Stimulated activated CD8-positive, alpha-beta memory T cell treated with anti-CD3 and anti-CD28 coated beads, Interleukin-4, amount 100 ng/mL, for 48 hours (primary cell): ENCODE results near the gene KAZN.

Experiments
- DNase-seq: peaks from one replicate; pipeline ENCODE4 v3.0.0-alpha.2; 2020

The KAZN gene

GRCh38 chr1:14648896-14649855 is 50.7 kb downstream of the KAZN start:
- DNase-seq, result no peak

GRCh38 chr1:14649976-14650375 is 51.5 kb downstream of the KAZN start:
- no peak for DNase-seq

GRCh38 chr1:14650951-14651350 is 52.5 kb downstream of the KAZN start:
- DNase-seq, result no peak

- DNase-seq, result no peak
Measured at GRCh38 chr1:14652840-14653239, 54.4 kb downstream of the KAZN start.

DNA sequence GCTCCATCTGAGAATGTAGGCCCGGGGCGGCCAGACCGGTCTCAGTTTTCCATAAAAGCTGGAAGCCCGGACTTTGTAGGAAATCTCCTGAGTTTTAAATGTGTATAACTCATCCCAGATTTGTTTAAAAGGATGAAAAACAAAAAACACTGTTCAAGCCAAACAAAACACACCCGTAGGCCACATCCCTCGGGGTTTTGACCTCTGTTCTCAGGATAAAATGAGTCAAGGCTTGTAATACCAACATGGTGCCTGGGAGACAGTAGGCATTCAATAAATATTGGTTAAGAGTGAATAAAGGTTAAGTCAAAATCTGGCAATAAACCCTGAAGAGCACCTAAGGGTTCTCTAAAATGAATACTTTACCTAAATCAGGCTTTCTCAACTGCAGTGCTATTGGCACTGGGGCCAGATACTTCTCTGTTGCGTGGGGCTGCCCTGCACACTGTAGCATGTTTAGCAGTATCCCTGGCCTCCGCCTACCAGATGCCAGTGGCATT is 55.0 kb downstream of the KAZN start:
- no peak for DNase-seq

- DNase-seq, result no peak
Measured at GRCh38 chr1:14654554-14654953, 56.1 kb downstream of the KAZN start.

- no peak for DNase-seq
Measured at GRCh38 chr1:14655385-14655784, 56.9 kb downstream of the KAZN start.

DNA sequence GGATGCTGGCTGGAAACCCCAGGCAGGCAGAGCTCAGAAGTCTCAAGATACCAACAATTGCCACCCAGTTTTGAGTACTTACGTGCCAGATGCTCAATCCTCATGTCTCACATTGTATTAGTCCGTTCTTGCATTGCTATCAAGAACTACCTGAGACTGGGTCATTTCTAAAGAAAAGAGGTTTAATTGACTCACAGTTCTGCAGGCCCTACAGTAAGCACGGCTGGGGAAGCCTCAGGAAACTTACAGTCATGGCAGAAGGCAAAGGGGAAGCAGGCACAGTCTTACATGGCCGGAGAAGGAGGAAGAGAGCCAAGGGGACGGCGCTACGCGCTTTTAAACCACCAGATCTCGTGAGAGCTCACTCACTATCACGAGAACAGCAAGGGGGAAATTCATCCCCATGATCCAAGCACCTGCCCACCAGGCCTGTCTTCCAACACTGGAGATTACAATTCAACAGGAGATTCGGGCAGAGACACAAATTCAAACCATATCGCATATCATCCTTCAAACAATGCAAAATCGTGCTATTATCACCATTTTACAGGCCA is 58.0 kb downstream of the KAZN start:
- DNase-seq, result no peak

DNA sequence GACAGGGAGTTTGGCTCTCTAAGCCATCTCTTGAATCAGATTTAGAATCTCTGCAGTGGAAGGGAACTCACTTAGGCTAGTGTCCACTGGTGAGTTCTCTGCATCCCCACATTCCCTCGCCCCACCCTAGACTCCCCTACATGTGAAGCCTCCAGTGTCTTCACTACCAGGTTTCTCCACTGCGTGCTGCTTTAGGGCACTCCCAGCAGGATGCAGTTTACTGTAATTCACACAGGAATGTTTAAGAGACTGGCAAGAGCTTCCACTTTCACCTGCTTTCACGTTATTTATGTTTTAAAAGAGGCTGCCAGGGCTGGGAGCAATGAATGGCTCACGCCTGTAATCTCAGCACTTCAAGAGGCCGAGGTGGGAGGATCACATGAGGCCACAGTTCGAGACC is 60.2 kb downstream of the KAZN start:
- no peak for DNase-seq

DNA sequence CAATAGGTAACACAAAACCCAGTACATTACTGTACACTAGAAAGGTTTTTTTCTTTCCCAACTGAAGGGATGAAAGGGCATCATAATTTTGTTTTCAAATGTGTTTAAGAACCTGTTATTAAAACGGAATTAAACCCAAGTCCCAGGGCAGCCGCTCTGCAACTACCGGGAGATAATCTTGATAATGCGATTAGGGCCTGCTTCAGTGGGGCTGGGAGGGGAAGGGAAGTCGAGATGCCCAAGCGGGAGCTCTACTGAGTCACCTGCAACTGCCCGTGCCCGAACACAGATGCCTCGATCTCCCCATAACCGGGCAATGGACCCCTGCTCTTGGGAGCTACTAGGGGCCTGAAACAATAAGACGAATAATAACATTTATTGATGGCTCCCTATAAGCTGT is 61.4 kb downstream of the KAZN start:
- DNase-seq, result no peak

- no peak for DNase-seq
Measured at GRCh38 chr1:14660801-14661200, 62.3 kb downstream of the KAZN start.

GRCh38 chr1:14661222-14661621 is 62.7 kb downstream of the KAZN start:
- no peak for DNase-seq

DNA sequence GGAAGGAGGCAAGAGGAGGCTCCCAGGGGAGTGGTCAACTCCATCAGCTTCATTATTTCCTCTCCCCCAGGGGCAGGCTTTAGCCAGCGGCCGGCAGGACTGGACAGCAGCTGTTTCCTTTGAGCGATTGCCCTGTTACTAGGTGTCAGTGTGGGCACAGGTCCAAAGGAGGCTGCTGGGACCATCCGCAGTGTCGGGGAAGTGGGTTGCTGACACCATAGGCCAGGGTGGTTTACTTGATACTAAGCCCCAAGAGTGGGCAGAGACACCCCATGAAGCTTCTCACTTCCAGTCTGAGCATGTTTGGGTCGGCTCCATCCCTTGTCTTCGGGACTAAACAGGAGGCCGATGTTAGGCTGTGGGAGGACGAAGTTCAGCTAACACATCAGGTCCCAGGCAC is 63.6 kb downstream of the KAZN start:
- DNase-seq, result no peak

GRCh38 chr1:14663773-14664172 is 65.3 kb downstream of the KAZN start:
- no peak for DNase-seq

- no peak for DNase-seq
Measured at GRCh38 chr1:14666373-14666772, 67.9 kb downstream of the KAZN start.

DNA sequence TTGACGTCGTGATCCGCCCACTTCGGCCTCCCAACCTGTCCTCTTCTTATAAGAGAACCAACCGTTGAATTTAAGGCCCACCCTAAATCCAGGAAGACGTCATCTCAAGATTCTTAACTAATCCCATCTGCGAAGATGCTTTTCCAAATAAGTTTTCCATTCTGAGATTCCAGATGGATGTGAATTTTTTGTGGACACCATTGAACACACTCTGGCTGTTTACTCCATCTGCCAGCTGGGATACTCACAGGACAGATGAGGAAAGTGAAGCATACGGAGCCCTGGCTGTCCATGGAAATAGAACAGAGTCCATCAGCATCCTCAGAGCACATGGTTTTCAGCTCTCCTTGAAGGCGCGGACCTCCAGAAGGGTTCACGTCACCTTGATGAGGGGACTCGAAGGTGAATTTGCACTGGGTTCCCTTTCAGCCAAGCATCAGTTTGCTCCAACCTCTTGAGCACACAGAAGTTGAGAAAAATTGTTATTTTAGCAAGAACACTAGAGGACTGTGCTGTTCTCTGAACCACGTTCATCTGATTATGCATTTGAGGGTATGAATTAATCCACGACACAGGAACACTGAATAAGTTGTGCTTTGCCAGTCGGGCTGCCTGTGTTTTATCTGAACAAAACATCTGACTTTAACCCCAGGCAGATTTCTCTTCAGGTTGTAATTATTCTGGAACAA is 68.6 kb downstream of the KAZN start:
- DNase-seq, result no peak

DNA sequence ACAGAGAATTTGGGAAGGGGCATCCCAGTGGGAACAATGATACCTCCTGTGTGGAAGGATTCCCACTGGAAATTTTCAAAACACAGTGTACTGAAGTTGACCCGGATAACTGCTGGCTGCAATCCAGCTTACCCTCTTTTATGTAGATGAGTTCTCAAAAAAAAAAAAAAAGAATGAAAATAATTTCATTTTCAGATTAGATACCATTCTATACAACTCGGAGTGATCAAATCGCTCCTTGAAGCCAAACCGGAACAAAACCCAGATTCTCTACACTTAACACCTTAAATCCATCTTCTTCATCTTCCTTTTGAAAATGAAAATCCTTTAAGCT is 69.1 kb downstream of the KAZN start:
- DNase-seq, result no peak

DNA sequence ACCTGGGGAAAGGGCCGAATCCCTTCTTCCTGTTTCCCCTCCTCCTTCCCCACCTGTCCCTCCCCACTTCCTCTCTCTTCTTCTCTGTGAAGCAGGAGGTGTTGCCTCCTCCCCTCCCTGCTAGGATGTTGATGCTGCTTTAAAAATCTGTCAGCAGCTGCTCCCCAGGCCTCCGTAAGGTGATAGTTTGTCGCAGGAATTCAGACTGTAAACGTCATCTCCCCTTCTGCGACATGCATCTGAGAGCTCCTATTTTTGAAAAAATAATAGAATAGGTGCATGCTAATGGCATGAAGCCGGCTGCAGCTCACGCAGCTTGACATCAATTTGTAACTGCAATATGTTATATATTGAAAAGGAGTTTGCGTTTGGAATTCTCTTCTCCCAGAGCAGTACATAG is 70.1 kb downstream of the KAZN start:
- DNase-seq, result no peak

DNA sequence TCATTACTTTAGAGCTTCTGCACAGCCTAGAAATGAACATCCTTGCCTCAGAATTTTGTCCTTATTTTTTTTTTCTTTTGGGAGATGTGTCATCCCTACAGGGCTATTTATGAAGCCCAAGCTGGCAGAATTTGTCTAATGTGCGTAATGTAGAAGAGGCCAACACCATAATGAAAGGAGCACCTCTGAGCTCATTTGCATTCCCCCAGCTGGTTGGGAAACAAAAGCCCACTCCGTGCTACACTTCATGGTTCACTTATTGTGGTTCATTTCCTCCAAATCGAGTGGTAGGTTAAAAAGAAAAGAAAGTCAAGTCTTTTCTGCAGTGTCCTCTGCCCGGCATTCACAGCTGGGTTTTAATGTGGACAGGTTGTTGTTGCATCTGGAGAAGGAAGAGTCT is 73.5 kb downstream of the KAZN start:
- DNase-seq, result no peak

GRCh38 chr1:14674030-14674429 is 75.5 kb downstream of the KAZN start:
- DNase-seq, result no peak

- DNase-seq, result no peak
Measured at GRCh38 chr1:14676400-14676799, 77.9 kb downstream of the KAZN start.

DNA sequence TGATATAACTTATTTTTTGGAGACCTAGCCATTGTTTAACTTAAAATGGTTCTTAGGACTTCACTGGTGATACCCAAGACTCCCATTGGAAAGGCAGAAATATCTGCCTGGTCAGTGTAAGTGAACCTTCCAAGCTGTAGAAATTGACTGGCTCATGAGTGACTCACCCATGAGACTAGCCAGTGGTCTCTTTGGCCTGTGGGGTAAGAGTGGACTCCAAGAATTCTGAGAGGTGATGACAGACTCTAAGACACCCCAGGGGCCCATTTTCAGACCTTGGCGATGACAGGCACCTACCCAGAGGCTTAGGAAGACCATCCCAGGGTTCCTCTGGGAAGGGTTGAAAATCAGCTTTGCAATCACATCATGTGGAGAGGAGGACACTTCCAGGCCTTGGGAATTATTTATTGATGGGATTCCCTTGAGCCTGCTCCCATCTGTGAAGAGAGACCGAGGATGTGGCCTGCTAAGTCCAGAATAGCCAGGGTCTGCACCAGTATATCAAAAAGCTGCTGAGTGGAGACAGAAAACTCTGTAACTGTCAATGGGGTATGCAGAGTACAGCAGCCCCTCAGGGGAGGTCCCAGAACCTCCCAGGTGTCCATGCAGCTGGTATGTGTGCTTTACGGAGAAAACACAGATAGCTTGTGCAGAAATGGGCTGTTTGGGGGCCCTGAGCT is 78.9 kb downstream of the KAZN start:
- no peak for DNase-seq

GRCh38 chr1:14678011-14678638 is 79.6 kb downstream of the KAZN start:
- DNase-seq, result no peak
